Uterus (tissue), 2 donors: ENCODE measurements around the gene SAMMSON.

Experiments used
- CTCF ChIP-seq, 4 experiments: fragments of 200-600 bp in 2 of 4; fragments of 450-650 bp in 2 of 4; sonication (generic) in 2 of 4; IDR thresholded peaks; one replicate each; pipeline ENCODE4 v1.5.1; 2016 to 2019; ENCODE audit warnings: antibody characterized with exemption in 4 of 4, mild to moderate bottlenecking in 2 of 4, moderate library complexity in 1 of 4
- POLR2A ChIP-seq, 2 donors: fragments of 450-650 bp; IDR thresholded peaks; one replicate each; pipeline ENCODE4 v1.6.1; 2016; ENCODE audit warnings: antibody characterized with exemption in 2 of 2, mild to moderate bottlenecking in 1 of 2, moderate library complexity in 1 of 2

- TF ChIP-seq CTCF (IDR thresholded peaks at IDR 0.05), result no peak
- no peak for TF ChIP-seq POLR2A (IDR thresholded peaks at IDR 0.05)
Observed at GRCh38 chr3:70078778-70079177, 79.2 kb downstream of the SAMMSON start.
